Prostate gland (tissue), 2 donors: Measurements from ENCODE around the gene EVI5.

ENCODE experiments used
- CTCF ChIP-seq, 4 experiments: fragments of 200-600 bp in 2 of 4; fragments of 450-650 bp in 2 of 4; sonication (generic) in 2 of 4; IDR thresholded peaks; 1 replicate in 3 of 4; 2 replicates in 1 of 4; pipeline ENCODE4 v1.5.1; 2016 to 2019; ENCODE audit warnings: antibody characterized with exemption in 4 of 4, mild to moderate bottlenecking in 2 of 4, moderate library complexity in 2 of 4
- POLR2A ChIP-seq: fragments of 450-650 bp; IDR thresholded peaks from one replicate; pipeline ENCODE4 v1.6.1; 2016; ENCODE audit warnings: antibody characterized with exemption, mild to moderate bottlenecking
- POLR2AphosphoS5 ChIP-seq: sonication (generic); formaldehyde crosslinking; IDR thresholded peaks from one replicate; pipeline ENCODE4 v1.6.1; 2017; ENCODE audit warnings: antibody characterized with exemption

- TF ChIP-seq POLR2AphosphoS5 (no peak), CTCF (IDR thresholded peaks at IDR 0.05) (no peak), POLR2A (no peak)
These were observed 212.4 kb downstream of the EVI5 start for GRCh38 chr1:92572520-92572919.
